GM12892 (cell line): ENCODE data around the gene NUPR2.
"Not testable (repeated sequence)": the region's sequence is repeated elsewhere in the genome, so short reads cannot be mapped to it uniquely, and the experiment has no call there.

Source experiments
- POLR2A ChIP-seq: IDR thresholded peaks from 2 replicates; pipeline ENCODE4 v1.6.1; 2011; ENCODE audit warnings: low read depth, low read length, control low read depth
- POLR2AphosphoS5 ChIP-seq: IDR thresholded peaks from 2 replicates; pipeline ENCODE4 v1.6.1; 2011; ENCODE audit warnings: low read depth, low read length, control low read depth
- TAF1 ChIP-seq: IDR thresholded peaks from 2 replicates; pipeline ENCODE4 v1.6.1; 2011; ENCODE audit warnings: low read depth, mild to moderate bottlenecking, control low read depth, low read length, borderline replicate concordance

GRCh38 chr7:56080726-56081435 lies 35.3 kb downstream of the NUPR2 start:
- not testable (repeated sequence) for TF ChIP-seq POLR2A, TAF1, POLR2AphosphoS5
